ENCODE data around the gene SERAC1. TPM values are rescaled to one million over a fixed set of nuclear protein-coding genes. Genes with fewer than 3 reads are reported as not detected.

SERAC1 gene
- total RNA-seq, 6 experiments from 2014 or later: 5.2 to 7.0 (median 6.1) TPM

DNA sequence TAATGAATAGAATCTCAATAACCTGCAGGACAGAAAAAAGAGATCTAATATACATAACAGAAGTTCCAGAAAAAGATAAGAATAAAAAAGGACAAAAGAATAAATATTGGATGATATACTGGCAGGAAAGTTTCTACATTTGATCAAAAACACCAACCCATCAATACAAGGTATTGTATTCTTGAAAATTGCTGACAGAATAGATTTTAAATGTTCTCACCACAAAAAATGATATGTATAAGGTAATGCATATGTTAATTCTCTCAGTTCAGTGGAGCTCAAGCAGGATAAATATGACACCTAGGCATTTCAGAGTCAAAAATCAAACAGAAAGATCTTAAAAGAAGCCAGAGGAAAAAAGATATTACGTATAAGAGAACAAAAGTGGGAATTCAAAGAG lies 43.8 kb downstream of the SERAC1 start:
- no peaks in the 10 kb centered on the region for H3K4me1 Mint-ChIP-seq (ENCODE audit: low read depth)
- H3K9me3 Mint-ChIP-seq: no peaks in the 10 kb centered on the region
- DNase-seq: no peak
- no peaks in the 10 kb centered on the region for H3K27me3 Mint-ChIP-seq (ENCODE audit: insufficient read depth)
- no peak overlapping the region for H3K27ac Mint-ChIP-seq
- H3K36me3 Mint-ChIP-seq (ENCODE audit: low read depth): peaks cover 10% of the 10 kb centered on the region
- TF ChIP-seq, protein P1, sequence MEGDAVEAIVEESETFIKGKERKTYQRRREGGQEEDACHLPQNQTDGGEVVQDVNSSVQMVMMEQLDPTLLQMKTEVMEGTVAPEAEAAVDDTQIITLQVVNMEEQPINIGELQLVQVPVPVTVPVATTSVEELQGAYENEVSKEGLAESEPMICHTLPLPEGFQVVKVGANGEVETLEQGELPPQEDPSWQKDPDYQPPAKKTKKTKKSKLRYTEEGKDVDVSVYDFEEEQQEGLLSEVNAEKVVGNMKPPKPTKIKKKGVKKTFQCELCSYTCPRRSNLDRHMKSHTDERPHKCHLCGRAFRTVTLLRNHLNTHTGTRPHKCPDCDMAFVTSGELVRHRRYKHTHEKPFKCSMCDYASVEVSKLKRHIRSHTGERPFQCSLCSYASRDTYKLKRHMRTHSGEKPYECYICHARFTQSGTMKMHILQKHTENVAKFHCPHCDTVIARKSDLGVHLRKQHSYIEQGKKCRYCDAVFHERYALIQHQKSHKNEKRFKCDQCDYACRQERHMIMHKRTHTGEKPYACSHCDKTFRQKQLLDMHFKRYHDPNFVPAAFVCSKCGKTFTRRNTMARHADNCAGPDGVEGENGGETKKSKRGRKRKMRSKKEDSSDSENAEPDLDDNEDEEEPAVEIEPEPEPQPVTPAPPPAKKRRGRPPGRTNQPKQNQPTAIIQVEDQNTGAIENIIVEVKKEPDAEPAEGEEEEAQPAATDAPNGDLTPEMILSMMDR (IDR thresholded peaks at IDR 0.05): no peak
- H3K4me3 Mint-ChIP-seq: no peak overlapping the region

DNA sequence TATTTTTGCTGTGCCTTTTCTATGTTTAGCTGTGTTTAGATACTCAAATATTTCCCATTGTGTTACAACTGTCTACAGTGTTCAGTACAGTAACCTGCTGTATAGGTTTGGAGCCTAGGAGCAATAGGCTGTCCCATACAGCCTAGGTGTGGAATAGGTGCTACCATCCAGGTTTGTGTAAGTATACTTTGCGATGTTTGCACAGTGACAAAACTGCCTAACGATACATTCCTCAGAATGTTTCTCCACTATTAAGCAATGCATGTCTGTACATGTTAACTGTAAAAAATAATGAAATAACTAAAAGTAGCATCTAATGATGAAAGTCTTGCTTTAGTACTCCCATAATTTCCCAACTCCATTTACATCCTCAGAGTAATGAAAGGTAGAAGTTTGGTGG lies 46.0 kb downstream of the SERAC1 start:
- H3K4me3 Mint-ChIP-seq: no peak overlapping the region
- H3K4me1 Mint-ChIP-seq (ENCODE audit: low read depth): no peaks in the 10 kb centered on the region
- H3K27me3 Mint-ChIP-seq (ENCODE audit: insufficient read depth): no peaks in the 10 kb centered on the region

DNA sequence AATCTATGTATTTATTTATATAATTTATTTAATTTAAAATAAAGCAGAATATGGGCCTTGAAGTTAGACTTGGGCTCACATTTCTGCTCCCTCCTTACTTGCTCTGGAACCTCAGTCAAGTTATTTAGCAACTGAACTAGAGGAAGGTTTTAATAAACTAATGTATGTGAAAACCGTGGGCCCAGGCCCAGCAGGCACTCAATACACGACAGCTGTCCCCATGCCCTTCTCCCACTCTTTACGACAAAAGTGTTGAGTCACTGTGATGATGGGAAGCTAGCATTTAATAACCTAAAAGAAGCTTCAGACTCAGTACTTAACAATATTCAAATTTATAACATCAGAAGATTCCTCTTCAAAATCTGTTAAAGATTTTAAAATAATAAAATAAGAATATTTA lies 46.7 kb downstream of the SERAC1 start:
- Mint-ChIP-seq H3K27me3 (ENCODE audit: insufficient read depth) (no peaks in the 10 kb centered on the region), H3K36me3 (ENCODE audit: low read depth) (peaks cover 15% of the 10 kb centered on the region), H3K27ac (no peak overlapping the region), H3K9me3 (no peaks in the 10 kb centered on the region), H3K4me3 (no peak overlapping the region), H3K4me1 (ENCODE audit: low read depth) (no peaks in the 10 kb centered on the region)
- TF ChIP-seq, protein P1 (IDR thresholded peaks at IDR 0.05): no peak
- DNase-seq: no peak

More for the DNA sequence above, 46.0 kb downstream of the SERAC1 start:
- no peak for DNase-seq
- H3K27ac Mint-ChIP-seq: no peak overlapping the region
- H3K9me3 Mint-ChIP-seq: no peaks in the 10 kb centered on the region
- TF ChIP-seq, protein P1 (IDR thresholded peaks at IDR 0.05): no peak
- H3K36me3 Mint-ChIP-seq (ENCODE audit: low read depth): peaks cover 15% of the 10 kb centered on the region

- Mint-ChIP-seq H3K9me3 (no peaks in the 10 kb centered on the region), H3K27me3 (ENCODE audit: insufficient read depth) (no peaks in the 10 kb centered on the region), H3K4me1 (ENCODE audit: low read depth) (no peaks in the 10 kb centered on the region), H3K4me3 (no peak overlapping the region), H3K36me3 (ENCODE audit: low read depth) (peaks cover 16% of the 10 kb centered on the region), H3K27ac (no peak overlapping the region)
- no peak for DNase-seq
- TF ChIP-seq, protein P1 (IDR thresholded peaks at IDR 0.05): no peak
Observed at GRCh38 chr6:158118886-158119285, 49.2 kb downstream of the SERAC1 start.

- no peak overlapping the region for H3K4me3 Mint-ChIP-seq
- no peaks in the 10 kb centered on the region for H3K27me3 Mint-ChIP-seq (ENCODE audit: insufficient read depth)
- H3K36me3 Mint-ChIP-seq (ENCODE audit: low read depth): peaks cover 16% of the 10 kb centered on the region
- H3K27ac Mint-ChIP-seq: no peak overlapping the region
- no peak for DNase-seq
- no peaks in the 10 kb centered on the region for H3K9me3 Mint-ChIP-seq
- TF ChIP-seq, protein P1 (IDR thresholded peaks at IDR 0.05): 0 out of 2 replicates have a peak, but pooled peaks have one; percentile 16
- no peaks in the 10 kb centered on the region for H3K4me1 Mint-ChIP-seq (ENCODE audit: low read depth)
Observed at GRCh38 chr6:158115508-158115907, 52.6 kb downstream of the SERAC1 start.

GRCh38 chr6:158115102-158115501 lies 53.0 kb downstream of the SERAC1 start:
- Mint-ChIP-seq H3K36me3 (ENCODE audit: low read depth) (peaks cover 16% of the 10 kb centered on the region), H3K27me3 (ENCODE audit: insufficient read depth) (no peaks in the 10 kb centered on the region), H3K4me1 (ENCODE audit: low read depth) (no peaks in the 10 kb centered on the region), H3K4me3 (no peak overlapping the region), H3K9me3 (no peaks in the 10 kb centered on the region), H3K27ac (no peak overlapping the region)
- DNase-seq: no peak
- TF ChIP-seq, protein P1 (IDR thresholded peaks at IDR 0.05): no peak

Data from HFFc6 (cell line).